OCI-M2 (cell line): ENCODE data around the gene TEAD4.

Source experiments
- DNase-seq: peaks from one replicate; lab custom pipeline; 2025; ENCODE audit not compliant: unreplicated experiment; lab: John Stamatoyannopoulos, UW

TEAD4 gene

DNA sequence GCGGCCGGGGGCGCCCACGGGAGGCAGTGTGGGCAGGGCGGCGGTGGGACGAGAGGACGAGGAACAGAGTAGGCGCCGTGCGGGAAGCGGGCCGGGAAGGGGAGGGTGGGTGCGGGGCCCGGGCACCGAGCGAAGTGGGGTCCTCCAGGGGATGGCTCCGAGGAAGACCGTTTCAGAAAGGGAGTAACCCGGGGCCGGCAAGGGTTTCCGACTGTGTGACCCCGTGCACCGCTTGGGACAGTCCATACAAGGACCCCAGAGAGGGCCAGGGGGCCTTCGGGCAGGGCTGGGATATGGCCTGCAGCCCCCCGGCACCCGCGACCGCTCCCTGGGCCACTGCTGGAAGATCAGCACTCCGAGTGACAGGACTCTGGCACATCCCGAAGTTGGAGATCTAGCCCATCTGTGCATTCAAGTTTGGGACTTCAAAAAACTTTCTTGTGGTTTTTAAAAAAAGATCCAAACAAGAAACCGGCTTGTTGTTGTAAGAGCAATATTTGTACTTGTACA lies 118.4 kb downstream of the TEAD4 start:
- no peak for DNase-seq

- DNase-seq: no peak
Observed at GRCh38 chr12:3078086-3078820, 119.1 kb downstream of the TEAD4 start.

DNA sequence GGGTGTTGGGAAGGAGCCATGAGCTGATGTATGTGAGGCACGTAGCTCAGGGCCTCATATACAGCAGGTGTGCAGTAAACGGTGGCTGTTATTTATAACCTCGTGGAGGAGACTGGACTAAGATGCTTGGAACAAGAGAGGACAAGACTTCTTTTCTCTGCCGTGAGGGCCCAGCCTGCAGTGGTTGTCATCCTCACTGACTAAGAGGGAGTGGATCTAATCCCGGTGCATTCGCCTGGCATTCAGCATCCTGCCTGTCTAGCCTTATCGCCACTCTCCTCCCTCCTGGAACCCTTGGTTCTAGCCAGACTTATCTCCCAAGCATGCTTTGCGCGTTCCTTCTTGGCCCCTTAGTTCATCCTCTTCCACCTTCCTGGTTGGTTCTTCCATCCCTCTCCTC lies 121.9 kb downstream of the TEAD4 start:
- DNase-seq: no peak

DNA sequence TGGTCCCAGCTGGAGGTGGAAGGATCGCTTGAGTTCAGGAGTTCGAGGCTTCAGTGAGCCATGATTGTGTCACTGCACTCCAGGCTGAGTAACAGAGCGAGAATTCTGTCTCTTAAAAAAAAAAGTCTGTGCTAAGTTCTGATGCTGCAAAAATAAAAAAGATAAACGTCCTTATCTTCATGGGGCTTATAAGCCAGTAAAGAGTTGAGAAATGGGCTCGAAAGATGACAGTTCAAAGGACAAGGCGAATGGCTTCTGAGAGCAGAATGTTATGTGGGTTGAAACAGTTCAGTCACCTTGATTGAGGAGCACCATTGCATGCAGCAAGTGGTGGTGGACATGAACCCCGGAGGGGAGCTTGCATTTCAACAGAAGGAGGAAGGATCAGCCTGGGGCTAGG lies 122.7 kb downstream of the TEAD4 start:
- no peak for DNase-seq

DNA sequence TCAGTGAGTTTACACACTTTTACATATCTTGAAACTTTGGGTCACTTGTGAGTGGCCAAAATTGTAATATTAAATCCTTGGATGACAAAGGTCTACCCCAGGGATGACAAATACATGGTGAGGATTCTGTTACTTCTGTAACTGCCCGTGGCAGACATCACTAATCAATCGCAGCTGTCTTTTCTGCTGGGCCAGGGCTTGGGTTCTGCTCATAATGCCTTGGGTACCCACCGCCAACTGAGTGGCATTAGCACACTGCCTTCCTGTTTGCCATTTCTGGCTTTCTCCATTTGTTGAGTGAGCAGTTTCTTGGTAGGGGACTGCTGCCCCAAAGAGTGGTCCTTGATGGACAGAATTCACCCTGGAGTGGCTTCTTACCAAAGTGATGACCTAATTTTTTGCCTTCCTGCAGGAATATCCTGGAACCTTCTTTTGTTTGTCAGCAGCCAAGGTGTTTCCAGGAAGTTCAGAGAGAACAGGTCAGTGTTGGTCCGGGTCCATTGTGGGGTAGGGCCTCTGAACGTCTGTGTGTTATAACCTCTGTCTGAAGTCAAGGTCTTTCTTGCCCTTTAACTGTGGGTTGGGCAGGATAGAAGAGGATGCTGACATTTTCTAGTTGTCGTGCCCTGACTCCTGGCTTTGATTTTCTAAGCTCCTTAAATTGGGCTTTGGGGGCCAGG lies 124.2 kb downstream of the TEAD4 start:
- DNase-seq: no peak

GRCh38 chr12:3083921-3084347 lies 124.7 kb downstream of the TEAD4 start:
- no peak for DNase-seq

DNA sequence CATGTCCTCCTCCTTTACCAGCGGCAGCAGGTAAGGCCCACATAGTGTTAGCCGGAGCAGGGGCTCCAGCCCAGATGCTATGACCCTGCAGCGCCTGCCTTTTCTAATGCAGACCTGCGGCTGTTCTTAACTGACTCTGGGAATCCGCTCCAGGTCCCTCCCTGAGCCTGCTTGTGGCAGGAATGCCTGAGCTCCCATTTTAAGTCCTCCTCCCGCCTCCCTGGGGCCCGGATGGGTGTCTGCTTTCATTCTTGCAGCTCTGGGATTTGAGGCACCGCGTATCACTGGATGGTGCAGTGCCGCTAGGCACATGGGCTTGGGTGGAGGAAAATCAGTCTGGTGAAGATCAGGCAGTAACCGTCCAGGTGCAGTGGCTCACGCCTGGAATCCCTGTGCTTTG lies 125.5 kb downstream of the TEAD4 start:
- DNase-seq: no peak

DNA sequence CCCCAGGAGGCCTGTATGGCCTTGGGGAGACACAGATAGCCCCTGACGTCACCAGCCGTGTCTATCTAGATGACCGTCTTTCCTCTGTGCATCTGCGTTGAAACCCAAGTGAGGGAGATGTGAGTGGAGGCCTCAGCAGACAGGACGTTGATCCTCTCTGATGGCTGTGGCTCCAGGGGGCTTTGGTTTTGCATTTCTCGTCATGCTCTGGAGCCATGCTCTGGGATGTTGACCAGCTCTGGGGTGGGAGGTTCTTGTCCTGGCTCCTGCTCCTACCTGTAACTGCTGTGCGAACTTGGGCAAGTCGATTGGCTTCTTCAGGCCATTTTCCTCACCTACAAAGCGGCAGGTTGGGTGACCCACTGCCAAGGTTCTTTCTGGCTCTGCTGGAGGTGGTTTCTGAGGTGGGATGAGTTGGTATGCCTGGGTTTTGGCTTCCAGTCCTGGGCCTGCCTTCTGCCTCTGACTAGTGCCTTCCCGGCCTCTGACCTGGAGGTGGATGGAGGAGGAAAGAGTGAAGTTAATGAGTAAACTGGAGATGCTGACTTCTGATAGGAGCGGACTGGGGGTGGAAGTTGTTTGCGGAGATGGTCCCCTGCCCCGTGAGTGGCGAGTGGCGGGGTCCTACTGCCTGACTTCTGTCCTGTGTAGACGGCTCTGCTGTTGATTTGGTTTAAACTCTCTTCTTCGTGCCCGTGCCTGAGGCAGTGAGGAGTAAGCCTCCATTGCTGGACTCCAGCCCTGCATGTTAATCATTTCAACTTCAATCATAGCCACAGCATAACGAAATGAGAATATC lies 126.3 kb downstream of the TEAD4 start:
- no peak for DNase-seq

- DNase-seq: no peak
Observed at GRCh38 chr12:3086211-3086610, 127.0 kb downstream of the TEAD4 start.

DNA sequence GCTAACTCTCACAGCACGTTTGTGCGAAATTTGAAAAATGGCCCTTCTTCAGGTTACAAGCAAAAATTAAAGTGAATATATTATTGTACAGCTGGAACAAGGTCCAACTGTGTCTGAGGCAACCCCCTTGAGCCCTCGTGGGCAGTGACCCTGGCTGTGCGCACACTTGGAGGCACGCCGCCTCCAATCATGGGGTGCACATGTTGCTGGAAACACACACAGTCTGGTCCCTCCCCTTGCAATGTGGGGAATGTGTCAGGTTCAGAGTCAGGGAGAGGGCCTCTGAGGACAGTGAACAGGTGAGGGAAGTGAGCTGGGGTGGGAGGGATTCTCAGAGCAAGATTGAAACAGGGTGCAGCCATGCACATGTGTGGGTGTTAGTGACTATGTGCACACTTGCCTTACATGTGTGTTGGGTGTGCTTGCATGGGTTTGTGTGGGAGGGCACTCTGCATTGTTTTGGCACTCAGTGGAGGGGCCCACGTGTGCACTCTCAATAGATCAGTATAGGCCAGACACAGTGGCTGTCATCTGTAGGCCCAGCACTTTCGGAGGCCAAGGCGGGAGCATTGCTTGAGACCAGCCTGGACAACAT lies 127.6 kb downstream of the TEAD4 start:
- no peak for DNase-seq

- no peak for DNase-seq
Observed at GRCh38 chr12:3087758-3088650, 128.8 kb downstream of the TEAD4 start.

DNA sequence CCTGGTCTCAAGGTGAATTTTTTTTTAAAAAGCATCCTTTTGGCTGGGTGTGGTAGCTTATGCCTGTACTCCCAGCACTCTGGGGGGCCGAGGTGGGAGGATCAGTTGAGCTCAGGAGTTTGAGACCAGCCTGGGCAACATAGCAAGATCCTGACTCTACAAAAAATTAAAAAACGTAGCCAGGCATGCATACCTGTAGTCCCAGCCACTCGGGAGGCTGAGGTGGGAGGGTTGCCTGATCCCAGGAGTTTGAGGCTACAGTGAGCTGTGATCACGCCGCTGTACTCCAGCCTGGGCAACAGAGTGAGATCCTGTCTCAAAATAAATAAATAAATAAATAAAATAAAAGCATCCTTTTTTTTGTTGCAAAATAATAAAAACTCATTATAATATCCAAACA lies 130.4 kb downstream of the TEAD4 start:
- no peak for DNase-seq
